Stimulated activated CD4-positive, alpha-beta T cell treated with anti-CD3 and anti-CD28 coated beads, Interleukin-4, amount 100 ng/mL, for 4 hours (primary cell): ENCODE results near the gene TOLLIP.

ENCODE experiments used
- DNase-seq, 2 experiments: peaks; one replicate each; pipeline ENCODE4 v3.0.0-alpha.2; 2020

Gene TOLLIP

DNA sequence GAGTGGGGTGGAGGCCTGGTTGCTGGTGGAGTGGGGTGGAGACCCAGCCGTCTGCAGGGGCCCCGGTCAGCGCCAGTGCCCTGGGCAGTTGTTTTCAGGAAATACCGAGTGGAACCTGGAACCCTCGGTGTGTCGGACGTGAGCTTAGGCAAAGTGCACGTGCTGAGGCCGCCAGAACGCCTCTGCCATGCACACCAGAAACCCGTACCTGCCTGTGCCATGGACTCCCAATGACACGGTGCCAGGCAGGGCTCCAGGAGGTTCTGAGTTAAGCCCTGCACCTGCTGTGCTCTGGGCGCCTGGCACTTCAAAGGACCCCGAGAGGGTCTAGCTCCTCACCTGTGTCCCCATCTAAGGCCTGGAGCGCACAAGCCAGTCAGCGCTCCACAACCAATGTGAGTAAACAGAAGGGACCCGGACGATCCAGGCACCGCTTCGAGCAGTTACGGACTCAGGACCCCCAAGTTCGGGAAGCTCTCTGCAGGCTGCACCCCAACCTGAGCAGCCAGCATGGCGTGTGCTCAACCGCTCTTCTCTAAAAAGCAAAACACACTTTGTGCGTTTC, 12.3 kb downstream of the TOLLIP start:
- no peak for DNase-seq

DNA sequence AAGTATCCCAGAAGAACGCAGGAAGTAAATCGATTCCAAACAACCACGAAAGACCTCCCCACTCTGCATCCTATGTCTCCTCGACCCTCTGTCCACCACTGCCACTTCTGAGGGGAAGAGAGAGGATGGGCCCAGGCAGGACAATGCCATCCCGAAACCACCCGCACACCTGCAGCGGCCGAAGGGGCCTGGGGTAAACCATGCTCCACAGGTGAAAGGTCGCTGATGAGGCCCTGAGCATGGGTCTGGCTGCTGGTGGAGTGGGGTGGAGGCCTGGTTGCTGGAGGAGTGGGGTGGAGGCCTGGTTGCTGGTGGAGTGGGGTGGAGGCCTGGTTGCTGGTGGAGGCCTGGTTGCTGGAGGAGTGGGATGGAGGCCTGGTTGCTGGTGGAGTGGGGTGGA, 13.1 kb downstream of the TOLLIP start:
- no peak for DNase-seq

DNA sequence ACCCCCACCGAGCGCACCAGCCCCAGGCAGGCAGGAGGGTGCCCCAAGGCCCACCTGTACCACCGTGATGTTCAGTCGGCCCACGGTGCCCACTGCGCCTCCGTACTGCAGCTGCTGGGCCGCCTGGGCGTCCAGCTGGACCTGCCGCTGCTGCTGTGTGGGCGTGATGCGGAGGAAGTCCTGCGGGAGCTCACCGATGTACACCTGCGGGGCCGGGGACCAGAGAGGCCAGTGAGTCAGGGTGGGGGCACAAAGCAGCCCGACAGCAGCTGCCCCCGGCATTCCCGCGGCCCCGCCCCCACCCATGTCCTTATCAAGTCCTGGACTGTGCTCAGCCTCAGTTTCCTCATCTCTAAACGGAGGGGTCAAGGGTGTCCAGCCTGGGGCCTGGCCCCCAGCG, 13.8 kb downstream of the TOLLIP start:
- no peak for DNase-seq

DNA sequence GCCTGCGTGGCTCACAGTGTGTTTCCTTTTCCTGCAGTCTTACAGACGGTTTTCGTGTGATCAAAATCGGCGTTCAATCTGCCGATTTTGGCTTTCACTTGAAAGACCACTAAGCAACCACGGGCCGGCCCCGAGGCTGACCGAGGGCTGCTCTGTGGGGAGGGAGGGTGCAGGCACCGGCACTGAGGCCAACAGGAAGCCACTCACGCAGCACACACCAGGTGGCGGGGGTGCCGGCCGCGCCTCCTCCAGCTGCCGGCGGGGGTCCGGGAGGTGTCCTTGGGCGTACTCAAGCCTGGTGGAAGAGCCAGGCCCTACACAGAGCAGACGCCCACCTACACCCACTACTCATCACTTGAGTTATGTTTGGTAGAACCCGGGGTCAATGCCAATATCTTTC, 14.3 kb downstream of the TOLLIP start:
- DNase-seq = no peak

DNA sequence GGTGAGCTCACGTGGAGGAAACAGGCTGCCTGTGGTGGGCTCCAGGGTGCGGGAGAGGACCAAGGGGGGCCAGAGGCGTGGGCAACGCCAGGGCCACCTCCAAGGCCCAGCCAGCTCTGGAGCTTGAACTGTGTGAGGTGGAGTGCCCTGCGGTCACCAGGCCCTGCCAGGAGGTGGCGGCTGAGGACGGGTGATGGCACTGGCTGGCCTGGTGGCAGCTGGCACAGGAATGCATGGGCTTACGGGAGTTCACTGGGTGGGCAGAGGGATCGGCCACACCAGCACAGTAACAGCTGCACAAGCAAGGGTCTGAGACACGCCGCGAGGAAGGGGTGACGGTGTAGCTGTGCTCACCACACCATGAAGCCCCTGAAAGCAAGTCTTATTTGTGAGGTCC, 15.8 kb downstream of the TOLLIP start:
- DNase-seq = no peak

DNA sequence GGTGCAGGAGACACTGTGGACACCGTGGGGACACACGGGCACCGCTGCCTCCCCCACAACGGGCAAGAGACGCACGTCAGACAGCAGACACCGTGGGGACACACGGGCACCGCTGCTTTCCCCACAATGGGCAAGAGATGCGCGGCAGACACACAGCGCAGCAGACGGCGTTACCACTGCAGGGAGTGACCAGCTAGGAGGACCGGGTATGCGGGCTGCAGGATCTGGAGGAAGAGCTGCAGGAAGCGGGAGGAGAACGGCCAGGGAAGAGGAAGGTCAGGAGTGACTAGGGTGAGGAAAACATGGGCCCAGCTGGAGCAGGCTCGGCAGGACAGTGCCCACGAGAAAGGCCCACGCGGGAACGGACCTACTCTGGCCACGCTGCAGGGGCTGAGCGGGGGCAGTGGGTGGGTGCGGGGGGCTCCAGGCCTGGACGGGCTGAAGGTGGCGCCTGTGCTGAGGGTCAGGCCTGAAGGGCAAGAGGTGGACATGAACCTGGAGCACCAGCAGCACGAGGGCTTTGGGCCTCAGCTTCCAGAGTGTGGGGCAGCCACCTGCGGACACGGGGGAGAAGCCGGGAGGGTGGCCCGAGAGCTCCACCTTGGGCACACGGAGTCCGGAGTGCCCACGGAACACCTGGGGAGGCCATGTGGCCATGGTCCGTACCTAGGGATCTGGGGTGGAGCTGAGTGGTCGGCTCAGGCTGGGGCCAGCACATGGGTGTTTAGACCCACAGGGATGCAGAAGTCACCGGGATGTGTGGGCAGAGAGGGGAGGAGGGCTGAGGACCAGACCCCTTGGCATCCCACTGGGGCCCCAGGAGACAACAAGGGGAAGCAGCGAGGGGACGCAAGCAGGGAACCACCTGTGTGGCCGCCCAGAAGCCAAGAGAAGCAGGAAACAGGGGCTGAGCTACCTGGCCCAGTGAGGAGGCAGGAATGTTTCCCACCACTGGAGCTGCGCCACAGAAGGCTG, 16.5 kb downstream of the TOLLIP start:
- no peak for DNase-seq

DNA sequence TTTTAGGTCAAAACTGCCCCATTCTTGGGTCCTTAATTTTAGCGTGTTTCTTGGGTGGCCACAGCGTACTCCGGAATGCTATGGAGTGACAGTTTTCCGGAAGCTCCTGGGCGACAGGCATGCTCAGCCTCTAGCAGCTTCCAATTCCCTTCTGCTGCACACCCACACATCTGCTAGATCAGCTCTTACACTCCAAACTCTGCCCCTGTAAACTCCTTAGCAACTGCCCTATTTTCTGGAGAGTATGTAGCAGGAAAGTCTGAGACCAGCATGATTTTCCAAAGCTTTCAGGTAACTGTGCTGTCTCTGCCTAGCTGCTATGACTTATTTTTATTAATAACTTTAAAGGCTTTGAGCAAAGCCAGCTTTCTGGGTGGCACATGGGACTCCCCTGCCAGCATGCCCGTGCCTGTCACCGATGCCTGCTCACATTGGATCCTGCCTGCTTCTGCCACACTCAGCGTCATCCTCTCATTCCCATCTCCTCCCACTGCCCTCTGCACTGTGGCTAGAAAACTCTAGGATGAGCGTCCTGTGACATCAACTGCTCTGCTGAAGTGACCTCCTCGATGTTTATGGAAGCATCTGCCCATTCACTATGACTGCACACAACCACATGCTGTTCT, 17.3 kb downstream of the TOLLIP start:
- no peak for DNase-seq

DNA sequence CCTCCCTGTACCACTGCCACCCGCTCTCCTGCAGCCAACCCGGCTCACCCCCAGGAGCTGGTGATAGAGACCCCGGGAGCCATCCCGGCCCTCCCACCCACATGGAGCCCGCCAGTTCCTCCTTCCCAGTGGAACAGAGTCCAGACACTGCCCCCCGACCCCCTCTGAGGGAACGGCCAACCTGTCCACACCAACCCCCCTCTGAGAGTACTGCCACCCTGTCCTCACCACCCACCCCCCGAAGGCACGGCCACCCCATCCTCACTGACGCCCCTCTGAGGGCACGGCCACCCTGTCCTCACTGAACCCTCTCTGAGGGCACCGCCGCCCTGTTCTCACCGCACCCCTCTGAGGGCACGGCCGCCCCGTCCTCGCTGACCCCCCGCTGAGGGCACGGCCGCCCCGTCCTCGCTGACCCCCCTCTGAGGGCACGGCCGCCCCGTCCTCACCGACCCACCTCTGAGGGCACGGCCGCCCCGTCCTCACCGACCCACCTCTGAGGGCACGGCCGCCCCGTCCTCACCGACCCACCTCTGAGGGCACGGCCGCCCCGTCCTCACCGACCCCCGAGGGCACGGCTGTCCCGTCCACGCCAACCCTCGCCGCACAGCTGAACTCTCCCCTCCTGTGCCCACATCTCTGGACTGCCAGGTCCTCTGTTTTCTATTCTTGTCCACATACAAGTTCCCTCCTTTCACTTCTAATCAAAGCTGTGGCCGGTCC, 18.0 kb downstream of the TOLLIP start:
- no peak for DNase-seq

DNA sequence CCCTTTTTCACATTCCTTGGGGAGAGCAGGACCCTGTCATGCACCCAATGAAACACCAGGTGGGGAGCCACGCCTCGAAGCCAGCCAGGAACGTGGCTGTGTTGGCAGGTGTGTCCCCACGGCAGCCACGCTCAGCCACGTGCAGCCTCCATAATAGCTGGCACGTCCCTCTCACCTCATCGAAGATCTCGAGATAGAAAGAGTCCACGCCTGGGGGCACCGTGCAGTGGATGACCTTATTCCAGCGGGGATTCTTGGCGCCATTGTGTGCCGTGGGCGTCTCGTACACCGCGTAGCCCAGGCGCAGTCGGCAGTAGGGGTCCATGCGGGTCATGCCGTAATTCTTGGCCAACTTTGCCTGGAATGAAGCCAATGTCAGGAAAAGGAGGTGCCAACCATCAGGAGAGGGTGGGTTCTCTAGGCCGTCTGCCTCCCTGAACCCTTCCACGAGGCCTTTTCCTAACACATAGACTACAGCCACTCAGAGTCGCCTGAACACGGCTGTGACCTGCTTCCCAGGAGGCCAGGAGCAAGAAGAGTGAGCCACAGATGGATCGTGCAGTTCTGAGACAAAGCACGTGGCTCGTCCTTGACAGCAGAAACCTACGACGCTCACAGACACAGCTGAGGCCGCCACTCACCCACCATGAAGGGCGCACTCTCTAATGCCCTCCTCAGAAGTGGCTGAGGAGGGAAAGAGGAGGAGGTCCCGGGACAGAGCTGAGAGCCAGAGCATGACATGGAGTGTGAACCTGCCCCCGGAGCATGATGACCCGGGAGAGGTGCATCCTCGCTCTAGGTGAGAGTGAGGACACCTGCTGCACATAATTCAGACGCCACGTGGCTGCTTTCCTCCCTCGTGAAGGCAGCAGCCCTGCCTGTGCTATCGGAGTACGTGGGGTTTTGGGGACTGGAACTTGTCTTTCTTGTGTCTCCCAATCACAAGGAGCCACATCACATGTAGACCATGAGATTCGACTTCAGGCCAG, 19.1 kb downstream of the TOLLIP start:
- no peak for DNase-seq

DNA sequence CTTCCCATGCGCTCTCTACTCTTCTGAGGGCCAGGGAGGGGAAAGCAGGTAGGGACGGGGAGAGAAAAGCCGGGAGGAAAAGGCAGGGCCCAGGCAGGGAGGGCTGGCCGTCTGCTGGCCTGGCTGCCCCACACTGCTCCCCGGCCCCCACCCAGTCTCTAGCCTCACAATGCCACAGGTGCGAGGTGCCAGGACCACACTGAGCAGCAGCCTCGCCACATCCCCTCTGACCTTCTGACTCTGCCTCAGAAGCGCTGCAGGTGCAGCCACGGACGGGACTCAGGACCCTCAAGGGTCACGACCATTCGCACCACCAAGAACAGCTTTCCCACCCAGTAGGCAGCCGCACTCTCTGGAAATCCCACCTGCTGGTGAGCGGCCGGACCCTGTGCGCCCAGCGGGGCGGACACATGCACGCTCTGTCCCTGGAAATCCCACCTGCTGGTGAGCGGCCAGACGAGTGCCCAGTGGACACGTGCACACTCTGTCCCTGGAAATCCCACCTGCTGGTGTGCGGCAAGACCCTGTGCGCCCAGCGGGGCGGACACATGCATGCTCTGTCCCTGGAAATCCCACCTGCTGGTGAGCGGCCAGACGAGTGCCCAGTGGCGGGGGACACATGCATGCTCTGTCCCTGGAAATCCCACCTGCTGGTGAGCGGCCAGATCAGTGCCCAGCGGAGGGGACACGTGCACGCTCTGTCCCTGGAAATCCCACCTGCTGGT, 20.1 kb downstream of the TOLLIP start:
- DNase-seq = no peak

DNA sequence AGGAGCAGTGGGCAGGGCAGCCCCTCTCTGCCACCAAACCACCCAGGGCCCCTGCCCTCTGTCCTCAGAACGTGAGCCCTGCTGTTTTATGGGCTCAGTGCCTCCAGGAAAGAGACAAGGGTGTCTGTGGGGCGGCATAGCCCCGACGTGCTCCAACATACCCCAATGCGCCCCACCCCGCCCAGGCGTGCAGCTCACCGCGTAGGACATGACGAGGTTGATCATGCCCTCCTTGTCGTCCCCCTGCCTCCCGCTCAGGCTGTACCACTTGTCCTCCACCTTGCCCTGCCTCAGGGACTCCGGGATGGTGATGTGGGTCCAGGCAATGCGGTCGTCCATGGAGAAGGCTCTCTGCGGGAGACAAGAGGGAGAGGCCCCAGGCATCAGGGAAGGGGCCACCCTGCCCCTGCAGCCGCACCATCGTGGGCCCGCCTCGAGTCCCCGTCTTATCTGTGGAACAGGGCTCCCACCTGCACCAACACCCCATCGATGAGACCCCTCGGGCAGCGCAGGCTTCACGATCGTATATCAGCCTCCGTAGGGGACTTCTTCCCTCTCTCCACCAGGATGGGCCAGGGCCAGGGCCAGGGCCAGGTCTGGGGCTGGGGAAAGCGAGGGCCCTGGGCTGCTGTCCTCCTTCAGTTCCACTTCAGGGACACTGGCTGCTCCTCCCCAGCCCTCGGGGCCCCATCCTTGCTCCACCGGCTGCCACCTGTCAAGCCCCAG, 20.8 kb downstream of the TOLLIP start:
- DNase-seq = no peak

DNA sequence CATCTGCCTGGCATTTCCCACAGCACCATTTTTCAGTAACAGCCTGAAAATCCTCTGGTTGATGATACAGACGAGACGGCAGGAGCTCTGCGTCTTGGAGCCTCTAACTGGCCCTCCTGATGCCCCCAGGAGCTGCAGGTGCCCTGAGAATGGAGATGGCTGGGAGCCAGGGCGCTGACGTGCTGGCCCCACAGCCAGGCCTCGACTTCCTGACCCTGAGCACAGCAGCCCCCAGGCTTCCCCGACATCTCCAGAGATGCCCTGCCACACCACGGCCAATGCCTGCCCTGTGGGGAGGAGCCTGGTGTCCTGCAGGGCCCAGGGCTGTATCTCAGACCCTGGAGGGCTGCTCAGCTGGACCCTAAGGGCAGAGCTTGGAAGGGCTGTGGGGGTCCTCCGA, 21.5 kb downstream of the TOLLIP start:
- DNase-seq = no peak

DNA sequence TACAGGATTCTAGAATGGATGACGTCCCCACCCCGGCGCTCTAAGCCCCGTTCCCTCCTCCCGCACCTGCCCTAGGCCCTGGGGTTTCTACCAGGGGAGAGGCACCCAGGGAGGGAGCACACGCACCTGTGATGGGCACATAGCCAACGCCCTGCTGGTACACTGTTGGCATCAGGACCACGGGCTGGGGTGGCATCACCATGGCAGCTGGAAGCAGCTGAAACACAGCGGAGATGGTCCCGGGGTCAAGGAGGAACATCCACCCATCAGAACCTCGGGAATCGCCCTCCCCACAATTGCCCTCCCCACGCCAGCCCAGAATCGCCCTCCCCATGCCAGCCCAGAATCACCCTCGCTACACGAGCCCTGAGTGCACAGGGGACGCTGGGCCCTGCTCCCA, 23.6 kb downstream of the TOLLIP start:
- no peak for DNase-seq

DNA sequence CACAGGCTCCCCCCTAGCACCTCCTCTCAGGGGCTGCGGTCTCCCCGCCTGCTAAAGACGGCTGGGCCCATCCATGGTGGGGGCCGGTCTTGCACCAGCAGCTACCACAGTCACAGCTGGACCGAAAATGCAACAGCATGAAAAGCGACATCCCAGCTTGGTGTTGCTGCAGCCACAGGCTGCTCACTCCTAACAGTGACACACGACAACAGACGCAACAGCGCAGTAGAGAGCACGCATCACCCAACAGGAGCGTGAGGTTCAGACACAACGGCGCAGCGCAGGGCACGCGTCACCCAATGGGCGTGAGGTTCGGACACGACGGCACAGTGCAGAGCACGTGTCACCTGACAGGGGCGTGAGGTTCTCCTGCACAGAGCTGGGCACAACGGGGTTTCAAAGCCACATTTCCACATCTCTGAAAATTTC, 24.1 kb downstream of the TOLLIP start:
- DNase-seq = no peak

DNA sequence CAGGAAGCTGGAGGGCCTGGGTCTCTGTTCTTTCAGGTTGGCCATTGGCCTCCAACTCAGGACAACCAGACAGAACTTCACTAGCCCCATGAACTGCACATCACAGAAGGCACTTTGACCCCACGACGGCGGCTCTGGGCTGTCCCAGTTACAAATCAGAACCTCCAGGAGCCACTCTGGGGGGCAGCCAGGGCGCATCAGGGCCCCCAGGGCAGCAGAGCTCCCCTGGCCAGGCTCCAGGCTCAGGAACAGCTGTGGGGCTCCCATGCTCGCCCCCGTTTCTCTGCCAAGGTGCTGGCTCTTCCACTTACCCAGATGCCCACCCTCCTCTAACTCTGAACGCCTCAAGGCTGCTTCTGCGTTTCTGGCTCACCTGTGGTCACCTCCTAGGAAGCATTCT, 25.5 kb downstream of the TOLLIP start:
- no peak for DNase-seq

DNA sequence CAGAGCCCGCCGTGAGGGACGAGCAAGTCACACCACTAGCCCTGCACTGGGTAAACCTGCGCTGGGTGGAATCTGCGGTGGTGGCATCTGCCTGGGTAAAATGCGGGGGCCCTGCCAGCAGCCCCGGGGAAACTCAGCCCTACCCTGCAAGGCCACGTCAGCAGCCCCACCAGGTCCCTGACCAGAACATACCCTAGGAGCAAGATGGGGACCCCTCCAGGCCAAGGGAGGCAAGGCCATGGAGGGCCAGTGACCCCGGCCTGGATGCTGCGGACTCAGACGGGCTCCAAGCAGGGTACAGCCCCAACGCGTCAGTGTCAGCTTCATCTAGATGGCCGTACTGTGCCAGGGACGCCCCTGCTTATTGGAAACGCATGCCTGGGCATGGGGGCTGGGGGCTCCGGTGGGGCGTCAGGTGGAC, 26.3 kb downstream of the TOLLIP start:
- no peak for DNase-seq

DNA sequence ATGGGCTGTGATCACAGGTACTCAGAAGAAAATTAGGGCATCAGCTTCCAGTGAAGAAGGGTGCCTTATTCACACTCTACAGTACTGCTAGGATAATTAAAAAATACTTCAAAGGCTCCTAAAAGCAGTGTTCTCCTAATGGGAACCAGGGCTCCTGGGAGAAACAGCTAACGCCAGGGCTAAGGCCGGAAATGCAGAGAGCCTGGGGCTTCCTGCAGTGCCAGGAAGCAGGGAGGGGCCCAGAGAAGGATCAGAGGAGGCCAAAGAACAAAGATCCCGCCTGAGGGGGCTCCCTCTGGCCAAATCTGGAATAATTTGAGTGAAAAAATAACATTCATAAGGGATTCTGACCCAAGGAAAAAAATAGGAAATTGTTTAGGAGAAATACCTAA, 27.5 kb downstream of the TOLLIP start:
- DNase-seq = no peak

DNA sequence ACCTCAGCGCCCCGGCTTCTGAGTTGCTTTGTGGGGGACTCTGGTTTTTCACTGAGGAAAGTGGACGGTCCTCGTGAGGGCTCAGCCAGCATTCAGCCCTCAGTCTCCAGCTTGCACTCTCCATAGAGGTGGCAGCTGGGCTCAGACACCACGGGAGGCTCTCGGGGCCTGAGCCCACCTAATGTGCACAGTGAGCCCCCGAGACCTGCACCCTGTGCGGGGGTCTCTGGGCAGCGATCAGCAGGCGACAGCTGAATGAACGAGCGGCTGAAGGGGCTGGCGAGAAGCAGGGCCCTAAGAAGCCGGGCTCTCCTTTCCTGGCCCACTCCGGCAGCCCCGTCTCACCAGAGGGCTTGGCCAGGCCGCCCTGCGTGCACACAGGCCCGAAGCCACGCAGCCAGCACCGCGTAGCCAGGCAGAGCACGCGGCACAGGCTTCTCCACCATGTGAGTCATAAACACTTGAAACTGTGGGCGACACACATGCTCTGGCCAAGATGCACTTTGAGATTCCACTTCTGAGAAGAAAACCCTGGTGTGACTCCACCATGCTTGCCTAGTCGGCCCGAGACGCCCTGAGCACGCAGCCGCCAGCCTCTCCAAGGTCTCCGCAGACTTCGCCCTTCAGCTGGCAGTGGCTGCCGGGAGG, 28.0 kb downstream of the TOLLIP start:
- DNase-seq = no peak

DNA sequence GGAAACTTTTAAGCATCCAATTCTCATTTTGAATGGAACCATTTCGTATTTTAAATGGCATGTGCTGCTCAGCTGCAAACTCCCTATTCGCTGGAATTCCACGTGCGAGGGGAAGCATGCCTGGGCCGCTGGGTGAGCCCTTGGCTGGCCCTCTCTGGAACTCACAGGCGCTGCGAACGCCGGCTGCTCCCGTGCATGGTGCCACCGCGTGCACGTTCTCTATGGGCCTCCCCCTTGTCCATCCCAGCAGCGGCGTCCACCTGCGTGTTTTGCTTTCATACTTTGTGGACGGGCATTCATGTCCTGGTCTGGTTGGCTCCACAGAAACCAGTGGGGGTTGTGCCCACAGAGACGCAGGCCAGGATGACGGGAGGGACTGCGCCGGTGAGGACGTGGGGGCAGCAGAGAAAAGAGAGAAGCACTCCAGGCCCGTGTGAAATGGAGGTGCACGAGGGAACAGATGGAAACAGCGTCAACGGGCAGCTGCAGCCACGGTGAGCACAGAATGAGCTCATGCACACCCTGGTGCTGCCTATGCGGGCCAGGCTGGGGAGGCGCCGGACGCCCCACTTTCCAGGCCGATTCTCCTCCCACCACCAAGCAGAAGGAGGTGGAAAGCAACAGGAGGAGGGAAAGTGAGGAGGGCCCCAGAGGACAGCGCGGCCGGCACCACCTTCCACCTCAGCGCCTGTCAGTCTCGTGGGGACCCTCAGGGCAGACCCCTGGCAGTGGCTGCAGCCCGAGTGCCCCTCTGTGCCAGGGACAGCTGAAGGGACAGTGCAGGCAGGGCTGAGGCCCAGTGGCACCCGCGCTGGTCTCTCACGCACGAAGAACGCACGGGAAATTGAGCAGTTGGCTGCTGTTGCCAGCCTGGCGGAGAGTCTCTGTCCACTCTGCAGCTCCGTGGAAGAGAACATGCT, 29.1 kb downstream of the TOLLIP start:
- DNase-seq = no peak
